NCI-H1105 treated with DMSO at 0.1 percent for 48 hours (cell line): ENCODE measurements around the gene NUDT14.
A peak's percentile ranks its signal among the peaks of the same experiment; 100 is the strongest.

ENCODE experiments used
- DNase-seq: peaks from one replicate; lab custom pipeline; 2025; lab: John Stamatoyannopoulos, UW

NUDT14 gene

DNA sequence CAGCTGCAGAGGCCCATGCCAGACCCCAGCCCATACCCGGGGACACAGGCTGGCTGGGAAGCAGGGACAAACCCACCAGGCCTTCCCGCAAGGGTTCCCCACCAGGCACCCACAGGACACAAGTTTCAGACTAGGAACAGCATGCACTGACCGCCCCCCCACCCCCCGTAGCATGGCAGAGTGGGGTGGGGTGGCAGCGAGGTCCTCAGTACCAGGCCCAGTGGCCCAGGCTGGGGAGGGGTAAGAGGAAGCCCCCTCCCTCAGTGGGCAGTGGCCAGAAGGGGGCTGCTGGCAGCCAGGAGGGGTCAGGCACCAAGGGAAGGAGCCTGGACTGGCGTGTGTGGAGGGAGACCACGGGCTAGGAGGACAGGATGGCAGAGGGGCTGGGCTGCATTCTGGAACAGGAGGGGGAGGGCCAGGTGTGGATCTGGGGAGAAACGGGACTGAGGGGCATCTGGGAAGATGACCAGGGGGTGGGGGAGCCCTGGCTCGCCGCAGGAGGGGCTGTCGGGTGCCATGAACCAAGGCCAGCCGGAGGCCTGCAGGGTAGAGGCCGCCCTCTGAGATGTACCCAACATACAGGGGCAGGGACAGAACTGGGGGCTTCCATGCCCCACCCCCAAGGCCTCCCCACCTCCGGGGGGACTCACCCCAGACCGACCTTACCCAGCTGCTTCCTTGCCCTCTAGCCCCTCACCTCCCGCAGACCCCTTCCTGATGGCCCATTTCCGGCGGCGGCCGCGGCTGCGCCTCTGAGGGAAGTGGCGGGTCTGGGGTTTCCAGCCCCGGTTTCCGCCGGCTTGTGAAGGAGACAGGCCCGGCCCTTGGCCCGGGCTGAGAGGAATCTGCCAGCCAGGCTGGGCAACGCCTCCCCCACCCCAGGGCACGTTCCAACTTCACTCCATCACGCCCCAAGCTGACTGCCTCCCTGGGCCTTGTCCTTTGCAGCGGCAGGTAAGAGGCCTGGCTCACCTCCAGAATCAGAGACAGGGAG is 6.9 kb downstream of the NUDT14 start:
- no peak for DNase-seq

DNA sequence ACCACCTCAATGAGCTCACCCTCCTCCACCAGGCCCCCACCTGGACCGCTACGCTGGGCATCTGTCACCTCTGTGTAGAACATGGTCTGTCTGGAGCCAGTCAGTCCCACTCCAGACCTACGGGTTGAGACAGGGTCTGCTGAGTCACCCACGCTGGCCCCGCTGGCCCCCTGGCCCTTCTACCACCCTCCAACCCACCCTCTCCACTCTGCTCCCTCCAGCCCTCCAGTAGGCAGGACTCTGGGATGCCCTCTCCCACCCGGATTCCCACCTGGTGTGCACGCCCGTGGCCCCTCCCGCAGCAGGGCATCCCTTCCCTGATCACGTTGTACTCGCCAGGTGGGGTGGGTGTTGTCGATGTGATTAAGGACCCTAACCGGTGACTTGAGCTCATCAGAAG is 8.0 kb downstream of the NUDT14 start:
- no peak for DNase-seq

DNA sequence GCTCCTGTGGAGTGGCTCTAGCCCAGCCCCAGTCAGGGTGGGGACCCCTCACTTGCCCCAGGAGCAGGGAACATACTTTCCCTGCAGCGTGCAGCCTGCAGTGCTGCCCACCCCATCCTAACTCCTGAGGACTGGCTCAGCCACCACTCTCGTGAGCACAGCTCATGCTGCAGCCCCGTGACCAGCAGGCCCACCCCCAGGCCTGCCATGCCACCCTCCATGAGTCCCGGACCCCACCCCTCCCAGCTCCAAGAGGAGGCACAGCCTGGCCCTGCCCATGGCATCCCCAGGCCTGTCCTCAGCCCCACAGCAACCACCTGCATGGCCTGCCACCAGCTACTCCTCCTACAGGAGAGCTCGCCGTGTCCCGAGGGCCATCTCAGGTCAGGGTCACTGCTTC is 8.6 kb downstream of the NUDT14 start:
- DNase-seq, result no peak

- peak; percentile 27 for DNase-seq
These were observed 10.0 kb downstream of the NUDT14 start for GRCh38 chr14:105171004-105171673.

DNA sequence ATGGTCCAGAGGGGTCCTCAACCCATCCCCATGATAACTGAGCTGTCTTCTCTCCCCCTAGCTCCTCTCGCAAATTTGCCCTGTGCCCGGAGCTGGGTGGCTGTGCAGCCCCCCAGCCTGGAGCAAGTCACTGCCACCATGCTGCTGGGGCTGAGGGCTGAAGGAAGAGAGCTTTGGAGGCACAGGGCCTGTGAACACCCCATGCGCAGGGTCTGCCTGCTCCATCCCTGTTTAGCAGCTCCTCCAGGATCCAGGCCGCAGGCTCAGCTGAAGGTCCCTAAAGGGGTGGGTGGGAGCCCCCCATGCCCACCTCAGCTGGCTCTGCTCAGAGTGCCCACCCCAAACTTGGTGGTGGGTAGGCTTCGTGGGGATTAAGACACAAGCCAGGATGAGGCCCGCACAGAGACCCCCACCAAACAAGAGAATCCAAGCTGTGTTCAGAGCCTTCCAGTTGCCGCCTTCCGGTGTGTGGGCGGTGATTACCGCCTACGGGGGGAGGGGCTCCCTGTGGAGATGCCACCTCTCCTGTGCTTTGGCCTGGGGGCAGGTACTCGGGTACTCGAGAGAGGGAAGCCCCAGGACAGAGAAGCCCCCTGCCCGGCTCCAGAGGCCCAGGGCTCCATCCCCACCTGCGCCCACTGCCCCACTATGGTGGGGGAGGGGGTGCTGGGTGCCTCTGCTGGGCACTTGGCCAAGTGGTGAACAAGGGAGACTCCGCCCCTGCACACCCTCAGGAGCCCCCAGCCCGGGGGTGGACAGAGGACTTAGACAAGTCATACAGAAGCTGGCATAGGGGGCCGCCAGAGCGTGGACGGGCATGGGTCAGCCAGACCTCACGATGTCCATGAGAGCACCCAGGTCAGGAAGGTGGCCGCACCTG is 11.1 kb downstream of the NUDT14 start:
- DNase-seq, result no peak

DNA sequence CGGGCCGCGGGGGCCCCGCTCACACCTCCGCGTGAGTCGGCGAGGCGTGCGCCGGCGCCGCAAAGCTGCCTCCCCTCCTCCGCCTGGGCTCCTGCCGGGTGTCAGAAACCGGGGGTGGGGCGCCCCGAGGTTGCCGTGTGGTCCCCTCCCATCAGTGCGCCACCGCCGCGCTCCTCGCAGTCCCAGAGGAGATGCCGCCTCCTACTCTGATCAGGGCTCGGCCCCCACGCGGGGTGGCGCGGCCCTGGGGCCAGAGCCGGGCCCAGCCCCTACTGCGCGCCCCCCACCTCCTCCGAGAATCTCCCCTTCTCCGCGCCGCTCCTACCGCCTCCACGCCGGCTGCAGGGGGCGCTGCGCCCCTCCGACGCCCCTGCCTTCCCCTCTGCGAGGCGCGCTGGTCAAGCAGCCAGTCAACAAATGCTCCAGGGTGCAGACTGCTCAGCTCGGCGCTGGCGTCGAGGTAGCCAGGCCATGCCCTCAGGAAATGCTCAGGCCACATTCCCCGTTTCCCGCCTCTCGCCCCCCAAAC is 12.1 kb downstream of the NUDT14 start:
- no peak for DNase-seq

GRCh38 chr14:105168496-105168978 is 12.6 kb downstream of the NUDT14 start, which contains the start of gene JAG2:
Gene JAG2, minus strand, starts transcription at chr14:105168776. Its CDS starts 356 bp downstream, at chr14:105168420.
- DNase-seq, result peak; percentile 51

- no peak for DNase-seq
These were observed 13.1 kb downstream of the NUDT14 start for GRCh38 chr14:105168093-105168420.

GRCh38 chr14:105167303-105168092 is 13.6 kb downstream of the NUDT14 start:
- DNase-seq, result no peak

DNA sequence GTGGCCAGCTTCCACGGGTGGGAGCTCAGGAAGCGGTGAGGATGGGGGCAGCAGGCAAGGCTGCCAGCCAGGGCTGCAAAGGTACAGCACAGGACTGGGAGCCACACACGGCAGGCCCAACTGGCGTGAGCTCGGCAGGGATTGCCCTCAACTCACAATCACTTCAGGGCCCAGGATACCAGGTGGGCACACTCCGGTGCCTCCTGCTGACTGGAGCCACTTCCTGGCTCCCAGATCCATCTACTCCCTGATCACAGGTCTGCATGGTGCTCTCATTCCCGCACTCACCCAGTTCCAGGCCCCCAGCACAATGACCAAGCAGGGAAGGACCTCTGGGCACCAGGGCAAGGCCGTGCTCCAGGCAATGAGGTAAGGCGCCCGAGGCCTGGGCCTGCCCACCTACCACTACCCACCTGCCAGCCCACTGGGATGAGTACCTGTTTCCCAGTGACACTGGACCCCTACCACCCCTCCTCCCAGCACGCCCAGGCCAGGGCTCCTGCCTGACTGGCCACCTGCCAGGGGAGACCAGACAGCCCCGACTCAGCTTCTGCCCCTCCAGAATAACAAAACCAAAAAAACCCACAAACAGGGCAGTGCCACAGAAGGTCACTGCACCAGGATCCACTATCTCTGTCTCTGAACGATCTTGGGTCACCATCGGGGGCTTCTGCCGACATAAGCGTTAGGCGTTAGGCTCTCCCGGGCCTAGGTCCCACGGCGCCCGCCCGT is 14.4 kb downstream of the NUDT14 start:
- DNase-seq, result peak; percentile 33

DNA sequence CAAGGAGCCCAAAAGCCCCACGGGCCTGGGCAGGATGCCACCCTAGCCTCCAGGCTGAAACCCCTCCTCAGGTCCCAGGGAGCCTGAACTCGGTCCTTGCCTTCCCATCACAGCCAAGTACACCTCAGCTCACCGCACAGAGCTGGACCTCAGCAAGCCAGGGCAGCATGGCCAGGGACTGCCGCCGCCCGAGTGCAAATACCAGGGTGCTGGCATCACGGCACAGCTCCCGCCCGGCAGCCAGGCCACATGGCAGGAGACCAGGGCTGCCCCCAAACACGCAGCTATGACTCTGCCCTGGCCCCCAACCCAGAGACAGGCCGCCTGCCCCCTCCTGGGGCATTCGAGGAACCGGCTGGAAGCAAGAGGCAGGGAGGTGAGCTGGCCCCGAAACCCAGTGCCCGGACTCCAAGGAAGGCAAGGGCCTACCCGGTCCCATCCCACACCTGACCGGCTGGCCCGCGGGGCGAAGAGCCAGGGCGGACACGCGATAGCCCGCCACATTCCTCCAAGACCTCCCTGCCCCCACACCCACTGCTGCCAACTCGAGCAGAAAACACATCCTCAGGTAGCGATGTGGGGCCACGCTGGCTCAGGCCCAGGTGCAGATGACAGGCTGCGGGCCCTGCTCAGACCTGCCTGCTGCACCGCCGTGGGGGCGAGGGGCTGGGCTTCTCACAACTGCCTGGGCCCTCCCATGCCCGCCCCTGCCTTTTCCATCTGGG is 15.2 kb downstream of the NUDT14 start:
- peak; percentile 70 for DNase-seq

- peak; percentile 51 for DNase-seq
These were observed 15.9 kb downstream of the NUDT14 start for GRCh38 chr14:105165134-105165704.

DNA sequence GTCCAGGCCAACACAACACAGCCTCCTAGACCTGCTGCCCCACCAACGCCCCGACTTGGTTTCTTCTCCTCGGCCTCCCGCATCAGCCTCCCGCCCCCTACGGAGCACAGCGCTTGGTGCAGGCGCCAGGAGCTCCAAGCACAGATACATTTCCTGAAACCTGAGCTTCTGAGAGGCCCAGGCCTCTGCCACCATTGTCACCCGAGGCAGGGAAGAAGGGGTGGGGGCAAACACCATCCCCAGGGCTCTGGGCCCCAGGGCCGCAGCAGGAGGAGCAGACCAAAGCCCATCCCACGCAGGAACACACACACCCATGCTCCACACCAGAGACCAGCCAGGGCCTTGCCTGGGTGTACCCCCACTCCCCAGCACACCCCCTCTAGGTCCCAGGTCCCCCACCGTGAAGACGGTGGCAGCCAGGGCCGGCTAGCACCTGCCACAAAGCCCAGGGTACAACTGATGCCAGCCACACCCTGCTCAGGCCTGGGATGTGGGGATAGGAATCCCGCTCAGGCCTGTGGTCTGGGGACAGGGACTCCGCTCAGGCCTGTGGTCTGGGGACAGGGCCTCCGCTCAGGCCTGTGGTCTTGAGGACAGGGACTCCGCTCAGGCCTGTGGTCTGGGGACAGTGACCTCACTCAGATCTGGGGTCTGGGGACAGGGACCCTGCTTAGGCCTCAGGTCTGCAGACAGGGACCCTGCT is 17.9 kb downstream of the NUDT14 start:
- no peak for DNase-seq

DNA sequence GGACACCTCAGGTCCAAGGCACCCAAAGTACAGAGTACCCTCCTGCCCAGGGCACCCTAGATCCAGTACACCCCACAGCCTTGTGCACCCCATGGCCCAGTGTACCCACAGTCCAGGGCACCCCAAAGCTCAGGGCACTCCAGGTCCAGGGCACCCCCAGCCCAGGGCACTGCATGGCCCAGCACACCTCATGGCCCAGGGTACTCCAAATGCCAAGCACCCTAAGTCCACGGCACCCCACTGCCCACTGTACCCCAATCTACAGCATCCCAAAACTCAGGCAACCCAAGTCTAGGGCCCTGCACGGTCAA is 18.5 kb downstream of the NUDT14 start:
- DNase-seq, result no peak

DNA sequence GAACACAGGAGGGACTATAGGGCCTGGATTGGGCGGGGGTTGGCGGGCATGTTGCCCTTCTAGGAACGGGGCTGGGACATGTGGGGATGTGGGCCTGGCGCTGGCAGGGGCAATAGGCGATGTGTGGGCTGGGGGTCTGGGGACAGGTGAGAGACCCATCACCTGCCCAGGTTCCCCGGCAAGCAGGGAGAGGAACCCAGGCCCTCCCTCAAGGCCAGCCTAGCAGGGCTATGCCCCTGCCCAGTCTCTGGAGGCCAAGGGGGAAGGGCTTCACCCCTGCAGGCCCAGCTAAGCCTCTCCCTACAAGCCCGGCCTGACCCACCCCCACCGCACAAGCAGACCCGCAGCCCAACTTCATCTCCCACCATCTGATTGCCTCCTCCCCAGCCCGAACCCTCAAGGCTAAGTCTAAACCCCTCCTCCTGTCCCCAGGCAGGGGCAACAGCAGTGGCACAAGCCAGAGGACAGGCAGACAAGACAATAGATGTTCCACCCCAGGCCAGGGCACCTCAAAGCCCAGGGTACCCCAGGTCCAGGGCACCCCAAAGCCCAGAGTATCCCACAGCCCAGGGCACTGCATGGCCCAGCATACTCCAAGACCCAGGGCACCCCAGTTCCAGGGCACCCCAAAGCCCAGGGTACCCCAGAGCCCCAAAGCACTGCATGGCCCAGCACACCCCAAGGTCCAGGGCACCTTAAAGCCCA is 19.0 kb downstream of the NUDT14 start:
- no peak for DNase-seq

DNA sequence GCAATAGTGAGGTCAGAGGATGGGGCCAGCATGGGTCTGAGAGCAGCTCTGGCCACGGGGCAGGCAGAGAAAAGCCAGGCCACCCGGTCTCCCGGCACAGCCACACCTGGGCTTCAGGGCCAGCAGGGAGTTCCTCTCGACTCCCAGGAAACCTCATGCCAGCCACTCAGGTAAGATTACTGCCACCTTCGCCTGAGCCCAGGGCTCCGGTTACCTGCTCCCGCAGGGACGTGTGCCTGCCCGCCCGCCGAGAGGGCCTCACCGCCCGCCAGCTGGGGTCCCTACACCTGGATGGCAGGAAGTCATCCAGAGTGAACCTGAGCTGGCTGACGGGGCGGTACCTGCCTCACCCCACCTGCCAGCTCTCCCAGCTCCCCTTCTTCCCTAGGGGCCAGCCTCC is 19.8 kb downstream of the NUDT14 start:
- peak; percentile 92 for DNase-seq

DNA sequence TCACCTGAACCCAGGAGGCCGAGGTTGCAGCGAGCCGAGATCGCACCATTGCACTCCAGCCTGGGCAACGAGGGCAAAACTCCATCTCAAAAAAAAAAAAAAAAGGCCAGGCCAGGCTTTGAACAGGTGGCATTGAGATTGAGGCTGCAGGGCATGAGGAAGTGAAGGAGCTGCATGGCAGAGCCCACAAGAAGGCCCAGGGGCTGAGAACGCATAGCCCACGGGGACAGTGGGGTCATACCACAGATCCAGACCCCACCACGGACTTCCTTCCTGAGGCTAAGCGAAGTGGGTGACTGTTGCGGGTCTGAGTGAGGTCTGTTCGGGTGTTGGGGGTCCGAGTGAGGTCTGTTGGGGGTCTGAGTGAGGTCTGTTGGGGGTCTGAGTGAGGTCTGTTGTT is 20.3 kb downstream of the NUDT14 start:
- no peak for DNase-seq

DNA sequence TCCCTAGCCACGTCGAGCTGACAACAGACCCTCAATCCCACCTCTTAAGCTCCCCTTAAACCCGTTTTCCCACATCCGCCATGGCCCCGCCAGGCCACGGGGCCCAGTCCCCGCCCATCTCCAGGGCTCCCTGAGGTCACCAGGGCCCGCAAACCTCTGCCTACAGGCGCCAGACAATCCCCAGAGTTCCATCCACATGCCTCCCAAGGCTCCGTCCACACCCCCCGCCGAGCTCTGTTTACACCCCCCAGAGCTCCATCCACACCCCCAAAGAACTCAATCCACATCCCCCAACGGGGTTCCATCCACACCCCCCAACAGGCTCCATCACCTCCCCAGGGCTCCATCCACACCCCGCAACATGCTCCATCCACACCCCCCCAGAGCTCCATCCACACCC is 21.8 kb downstream of the NUDT14 start:
- DNase-seq, result no peak
